A673 (cell line): ENCODE data around the gene KIDINS220.

ENCODE experiments used
- CTCF ChIP-seq: fragments of 300-800, 200-600 bp; sonication (generic); conservative IDR thresholded peaks from 2 replicates; pipeline ENCODE4 v1.5.1; 2017; ENCODE audit warnings: low read depth, mild to moderate bottlenecking, antibody characterized with exemption, low read length, moderate library complexity, mixed read lengths
- EZH2 ChIP-seq: fragments of 200-600 bp; sonication (generic); IDR thresholded peaks from 2 replicates; pipeline ENCODE4 v1.6.1; 2017; ENCODE audit warnings: borderline replicate concordance, low read depth, mild to moderate bottlenecking, mixed read lengths, antibody characterized with exemption, low read length; ENCODE audit not compliant: poor library complexity, severe bottlenecking

- TF ChIP-seq CTCF (no peak), EZH2 (no peak)
Measured at GRCh38 chr2:8750221-8750620, 87.2 kb downstream of the KIDINS220 start.
